Medulla oblongata (tissue), 1 donor: ENCODE data around the gene PLD6.
"Not testable (repeated sequence)": the region's sequence is repeated elsewhere in the genome, so short reads cannot be mapped to it uniquely, and the experiment has no call there.

ENCODE experiments used
- DNase-seq: peaks from one replicate; pipeline ENCODE4 v3.0.0-alpha.2; 2015; ENCODE audit errors: extremely low spot score

The PLD6 gene

GRCh38 chr17:17206124-17206912, at the start of gene PLD6:
Gene PLD6 (minus strand): TSS chr17:17206333. CDS start chr17:17206286, 47 bp downstream.
- no peak for DNase-seq

- not testable (repeated sequence) for DNase-seq
These were observed 49.6 kb upstream of the PLD6 start for GRCh38 chr17:17255689-17256088.

- no peak for DNase-seq
These were observed 47.9 kb upstream of the PLD6 start for GRCh38 chr17:17254036-17254435.

- no peak for DNase-seq
These were observed 47.3 kb upstream of the PLD6 start for GRCh38 chr17:17253406-17253805.

GRCh38 chr17:17252149-17252661, 46.1 kb upstream of the PLD6 start:
- no peak for DNase-seq

- DNase-seq, result no peak
These were observed 40.7 kb upstream of the PLD6 start for GRCh38 chr17:17246879-17247278.

GRCh38 chr17:17243163-17243562, 37.0 kb upstream of the PLD6 start:
- no peak for DNase-seq

GRCh38 chr17:17242246-17242645, 36.1 kb upstream of the PLD6 start:
- no peak for DNase-seq

- no peak for DNase-seq
These were observed 35.5 kb upstream of the PLD6 start for GRCh38 chr17:17241656-17242055.

GRCh38 chr17:17239832-17240231, 33.7 kb upstream of the PLD6 start:
- no peak for DNase-seq

GRCh38 chr17:17237026-17237799, 31.1 kb upstream of the PLD6 start, which contains the start of gene FLCN:
Gene FLCN (minus strand): TSS chr17:17237168. CDS start chr17:17228137, 9,031 bp downstream.
- peak; percentile 94 for DNase-seq

GRCh38 chr17:17236295-17237025, 30.3 kb upstream of the PLD6 start:
- peak; percentile 53 for DNase-seq

- peak; percentile 56 for DNase-seq
These were observed 29.4 kb upstream of the PLD6 start for GRCh38 chr17:17235212-17236174.

GRCh38 chr17:17232303-17232621, 26.1 kb upstream of the PLD6 start:
- no peak for DNase-seq

GRCh38 chr17:17231621-17232302, 25.6 kb upstream of the PLD6 start:
- no peak for DNase-seq

GRCh38 chr17:17229416-17230384, 23.6 kb upstream of the PLD6 start:
- DNase-seq, result no peak

GRCh38 chr17:17228521-17229279, 22.6 kb upstream of the PLD6 start:
- no peak for DNase-seq
